HEK293 (cell line): ENCODE measurements around the gene ARG1.

Experiments used
- CTCF ChIA-PET: fragments of 350-600 bp; formaldehyde crosslinking; extraction: SDS; loops from one replicate; lab custom pipeline; 2021; ENCODE audit warnings: antibody characterized with exemption; lab: Yijun Ruan, JAX
- POLR2A ChIA-PET: fragments of 300-600 bp; formaldehyde crosslinking; extraction: SDS; loops from one replicate; lab custom pipeline; 2020; ENCODE audit warnings: antibody characterized with exemption, inconsistent platforms; lab: Yijun Ruan, JAX
- H3K27ac ChIP-seq: fragments of 200-500 bp; sonication (Bioruptor generic); 2 replicates; pipeline ENCODE4 v1.5.1; 2014; ENCODE audit warnings: low read depth, low read length, control low read depth, inconsistent platforms; ENCODE audit errors: extremely low read depth
- H3K36me3 ChIP-seq, 2 experiments: fragments of 200-500 bp in 1 of 2; sonication (Bioruptor generic) in 1 of 2; 1 replicate in 1 of 2; 2 replicates in 1 of 2; pipeline ENCODE4 v1.5.1; 2014 to 2017; ENCODE audit warnings: inconsistent platforms in 2 of 2, low read length in 2 of 2; ENCODE audit not compliant: control insufficient read depth in 2 of 2, insufficient read depth in 1 of 2
- H3K4me1 ChIP-seq: fragments of 200-500 bp; sonication (Bioruptor generic); 2 replicates; pipeline ENCODE4 v1.5.1; 2014; ENCODE audit warnings: mild to moderate bottlenecking, low read length, inconsistent platforms; ENCODE audit not compliant: control insufficient read depth, insufficient read depth
- H3K4me3 ChIP-seq: 2 replicates; pipeline ENCODE4 v1.5.1; 2011; ENCODE audit warnings: low read depth, mild to moderate bottlenecking, control low read depth, low read length, moderate library complexity
- H3K9me3 ChIP-seq: fragments of 200-500 bp; sonication (Bioruptor generic); 2 replicates; pipeline ENCODE4 v1.5.1; 2014; ENCODE audit warnings: low read depth, low read length, inconsistent platforms; ENCODE audit not compliant: control insufficient read depth, insufficient read depth
- KLF7 ChIP-seq: fragments of 450-650 bp; formaldehyde crosslinking; IDR thresholded peaks from 2 replicates; pipeline ENCODE4 v1.5.1; 2016; ENCODE audit warnings: missing biosample characterization, missing genetic modification characterization, borderline replicate concordance
- PRDM1 ChIP-seq: fragments of 450-650 bp; formaldehyde crosslinking; IDR thresholded peaks from 2 replicates; pipeline ENCODE4; 2016; ENCODE audit warnings: missing biosample characterization, missing genetic modification characterization
- SP3 ChIP-seq: fragments of 450-650 bp; formaldehyde crosslinking; IDR thresholded peaks from 2 replicates; pipeline ENCODE4 v1.5.1; 2016; ENCODE audit warnings: missing biosample characterization, missing genetic modification characterization
- ZNF132 ChIP-seq: fragments of 450-650 bp; formaldehyde crosslinking; IDR thresholded peaks from 2 replicates; pipeline ENCODE4 v1.5.1; 2017; ENCODE audit warnings: missing biosample characterization, missing genetic modification characterization, borderline replicate concordance
- ZNF146 ChIP-seq: fragments of 450-650 bp; formaldehyde crosslinking; IDR thresholded peaks from 2 replicates; pipeline ENCODE4 v1.5.1; 2016; ENCODE audit warnings: missing biosample characterization, missing genetic modification characterization
- ZNF211 ChIP-seq: fragments of 450-650 bp; formaldehyde crosslinking; IDR thresholded peaks from 2 replicates; pipeline ENCODE4 v1.5.1; 2016; ENCODE audit warnings: low read depth, missing biosample characterization, missing genetic modification characterization
- ZNF266 ChIP-seq: fragments of 450-650 bp; formaldehyde crosslinking; IDR thresholded peaks from 2 replicates; pipeline ENCODE4 v1.5.1; 2016; ENCODE audit warnings: missing biosample characterization, missing genetic modification characterization, low read depth
- ZNF423 ChIP-seq: fragments of 450-650 bp; formaldehyde crosslinking; IDR thresholded peaks from 2 replicates; pipeline ENCODE4 v1.5.1; 2016; ENCODE audit warnings: missing biosample characterization, missing genetic modification characterization
- ZNF529 ChIP-seq: fragments of 450-650 bp; formaldehyde crosslinking; IDR thresholded peaks from 2 replicates; pipeline ENCODE4 v1.5.1; 2017; ENCODE audit warnings: missing genetic modification characterization, missing biosample characterization; ENCODE audit not compliant: insufficient replicate concordance
- ZNF544 ChIP-seq: fragments of 450-650 bp; formaldehyde crosslinking; IDR thresholded peaks from 2 replicates; pipeline ENCODE4 v1.5.0; 2017; ENCODE audit warnings: missing biosample characterization, missing genetic modification characterization
- ZNF621 ChIP-seq: fragments of 450-650 bp; formaldehyde crosslinking; IDR thresholded peaks from 2 replicates; pipeline ENCODE4 v1.5.1; 2017; ENCODE audit warnings: missing biosample characterization, missing genetic modification characterization
- ZNF629 ChIP-seq: fragments of 450-650 bp; formaldehyde crosslinking; IDR thresholded peaks from 2 replicates; pipeline ENCODE4 v1.5.1; 2017; ENCODE audit warnings: missing biosample characterization, missing genetic modification characterization
- ZNF664 ChIP-seq: fragments of 450-650 bp; formaldehyde crosslinking; IDR thresholded peaks from 2 replicates; pipeline ENCODE4 v1.5.1; 2016; ENCODE audit warnings: missing biosample characterization, missing genetic modification characterization
- ZNF670 ChIP-seq: fragments of 450-650 bp; formaldehyde crosslinking; IDR thresholded peaks from 2 replicates; pipeline ENCODE4 v1.5.1; 2016; ENCODE audit warnings: missing biosample characterization, missing genetic modification characterization, low read depth
- ZSCAN16 ChIP-seq: fragments of 450-650 bp; formaldehyde crosslinking; IDR thresholded peaks from 2 replicates; pipeline ENCODE4 v1.5.1; 2016; ENCODE audit warnings: missing biosample characterization, missing genetic modification characterization
- ZSCAN30 ChIP-seq: fragments of 450-650 bp; IDR thresholded peaks from 2 replicates; pipeline ENCODE4 v1.5.1; 2018; ENCODE audit warnings: missing biosample characterization, mild to moderate bottlenecking, missing genetic modification characterization, moderate library complexity
- TF ChIP-seq, protein P1 (sequence below): fragments of 450-650 bp; formaldehyde crosslinking; IDR thresholded peaks from 2 replicates; pipeline ENCODE4 v1.5.1; 2016; ENCODE audit warnings: missing biosample characterization, missing genetic modification characterization
- TF ChIP-seq, protein P2 (sequence below): fragments of 450-650 bp; formaldehyde crosslinking; IDR thresholded peaks from 2 replicates; pipeline ENCODE4 v1.5.1; 2016; ENCODE audit warnings: missing biosample characterization, missing genetic modification characterization
- TF ChIP-seq, protein P3 (sequence below): fragments of 450-650 bp; formaldehyde crosslinking; conservative IDR thresholded peaks from 2 replicates; pipeline ENCODE4 v1.5.1; 2016; ENCODE audit warnings: low read depth, missing biosample characterization, missing genetic modification characterization
- TF ChIP-seq, protein P4 (sequence below): sonication (generic); formaldehyde crosslinking; IDR thresholded peaks from 2 replicates; pipeline ENCODE4 v1.8.1; 2022; ENCODE audit warnings: mild to moderate bottlenecking, moderate library complexity, missing genetic modification reagents

Gene ARG1

DNA sequence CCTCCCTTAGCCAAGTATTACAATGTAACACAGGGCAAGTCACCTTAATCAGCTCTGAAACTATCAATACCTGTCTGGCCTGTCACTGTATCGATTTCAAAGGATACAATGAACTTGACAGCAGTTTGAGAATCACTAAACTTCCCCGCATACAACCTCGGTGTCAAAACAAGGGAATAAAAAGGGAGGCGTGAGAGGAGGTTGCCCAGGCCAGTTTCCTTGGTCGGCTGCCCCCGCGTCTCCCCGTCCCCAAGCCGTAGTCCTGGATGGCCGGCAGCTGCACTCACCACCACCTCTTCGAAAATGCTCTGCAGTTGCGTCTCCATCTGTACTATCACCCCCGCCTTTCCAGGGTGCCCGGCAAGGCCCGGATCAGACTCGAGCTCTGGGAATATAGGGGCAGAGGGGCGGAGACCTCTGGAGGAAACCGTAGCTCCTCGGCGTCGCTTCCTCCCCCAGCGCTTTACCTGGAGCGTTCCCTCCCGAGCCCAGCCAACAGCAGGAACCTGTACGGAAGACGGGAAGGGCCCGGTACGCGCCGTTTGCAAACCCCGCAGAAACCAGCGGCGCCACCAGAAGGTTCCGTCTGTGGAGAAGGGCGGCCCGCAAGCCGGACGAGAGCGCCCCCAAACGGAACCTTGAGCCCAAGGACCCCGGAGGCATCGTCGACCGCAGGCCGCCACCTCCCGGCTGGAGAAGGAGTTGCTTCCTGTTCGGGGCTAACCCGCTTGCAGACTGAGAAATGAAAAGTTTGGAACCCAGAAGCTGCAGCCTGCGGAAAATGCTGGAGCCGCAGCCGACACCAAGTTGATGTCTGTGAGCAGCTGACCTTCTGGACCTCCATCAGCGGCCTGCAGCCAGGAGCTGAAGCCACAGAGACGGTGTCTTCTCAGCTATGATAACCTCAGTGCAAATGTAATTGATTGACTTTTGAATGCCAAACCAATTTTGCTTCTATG lies 55.0 kb downstream of the ARG1 start, which contains the start of gene MED23 (continued):
- no peak for TF ChIP-seq ZNF132 (tag by site-specific recombination)
- TF ChIP-seq ZNF664 (tag by site-specific recombination) = peak; percentile 80
- TF ChIP-seq ZNF529 (tag by site-specific recombination) = peak; percentile 31
- no peak for TF ChIP-seq ZNF670 (tag by site-specific recombination)
- no peak for TF ChIP-seq ZSCAN16 (tag by site-specific recombination)
- no peak for TF ChIP-seq ZNF211 (tag by site-specific recombination)
- peak; percentile 89 for TF ChIP-seq ZNF629 (tag by site-specific recombination)
- no peak for TF ChIP-seq ZNF423 (tag by site-specific recombination)
- TF ChIP-seq, protein P1, sequence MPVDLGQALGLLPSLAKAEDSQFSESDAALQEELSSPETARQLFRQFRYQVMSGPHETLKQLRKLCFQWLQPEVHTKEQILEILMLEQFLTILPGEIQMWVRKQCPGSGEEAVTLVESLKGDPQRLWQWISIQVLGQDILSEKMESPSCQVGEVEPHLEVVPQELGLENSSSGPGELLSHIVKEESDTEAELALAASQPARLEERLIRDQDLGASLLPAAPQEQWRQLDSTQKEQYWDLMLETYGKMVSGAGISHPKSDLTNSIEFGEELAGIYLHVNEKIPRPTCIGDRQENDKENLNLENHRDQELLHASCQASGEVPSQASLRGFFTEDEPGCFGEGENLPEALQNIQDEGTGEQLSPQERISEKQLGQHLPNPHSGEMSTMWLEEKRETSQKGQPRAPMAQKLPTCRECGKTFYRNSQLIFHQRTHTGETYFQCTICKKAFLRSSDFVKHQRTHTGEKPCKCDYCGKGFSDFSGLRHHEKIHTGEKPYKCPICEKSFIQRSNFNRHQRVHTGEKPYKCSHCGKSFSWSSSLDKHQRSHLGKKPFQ = no peak
- peak; percentile 94 for TF ChIP-seq KLF7 (tag by site-specific recombination)
- TF ChIP-seq ZNF544 (tag by site-specific recombination) = no peak
- peak; percentile 78 for TF ChIP-seq ZNF146 (tag by site-specific recombination)
- TF ChIP-seq ZNF266 (tag by site-specific recombination) = no peak
- TF ChIP-seq SP3 = peak; percentile 81
- TF ChIP-seq, protein P2, sequence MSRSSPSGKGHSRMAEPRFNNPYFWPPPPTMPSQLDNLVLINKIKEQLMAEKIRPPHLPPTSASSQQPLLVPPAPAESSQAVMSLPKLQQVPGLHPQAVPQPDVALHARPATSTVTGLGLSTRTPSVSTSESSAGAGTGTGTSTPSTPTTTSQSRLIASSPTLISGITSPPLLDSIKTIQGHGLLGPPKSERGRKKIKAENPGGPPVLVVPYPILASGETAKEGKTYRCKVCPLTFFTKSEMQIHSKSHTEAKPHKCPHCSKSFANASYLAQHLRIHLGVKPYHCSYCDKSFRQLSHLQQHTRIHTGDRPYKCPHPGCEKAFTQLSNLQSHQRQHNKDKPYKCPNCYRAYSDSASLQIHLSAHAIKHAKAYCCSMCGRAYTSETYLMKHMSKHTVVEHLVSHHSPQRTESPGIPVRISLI (tag by site-specific recombination) = peak; percentile 38; the same call in 1 of the 2 replicates

DNA sequence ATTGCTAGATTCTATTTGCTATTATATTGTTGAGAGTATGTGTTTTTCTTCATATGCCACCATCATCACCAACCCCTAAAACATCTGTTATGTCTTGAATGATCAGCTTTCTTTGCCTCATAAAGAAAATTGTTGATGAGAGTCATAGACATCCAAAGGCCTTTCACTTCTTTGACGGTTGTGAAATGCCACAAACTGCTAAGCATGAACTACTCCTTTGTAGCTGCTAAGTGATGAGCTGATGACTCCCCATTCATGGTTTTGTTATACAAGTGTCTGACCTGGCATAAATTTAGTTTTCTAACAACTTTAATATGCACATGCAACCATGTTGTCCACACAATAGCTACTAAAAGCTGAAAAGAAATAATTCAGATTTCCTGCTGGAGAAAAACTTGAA lies 55.7 kb downstream of the ARG1 start:
- peaks cover 22 to 29% of the 10 kb centered on the region in 2 experiments for H3K36me3 ChIP-seq
- H3K9me3 ChIP-seq = no peaks in the 10 kb centered on the region
- CTCF ChIA-PET = interaction anchor here (0.5 to 3.9 kb wide), 47 partner anchors 10 to 1532 kb away, joined by 3 to 84 read pairs (median 5); partner anchors contain the start of genes ARG1 and ENPP3
- TF ChIP-seq PRDM1 (tag by site-specific recombination) (peak; percentile 7; the same call in 1 of the 2 replicates), ZNF621 (tag by site-specific recombination) (no peak), ZSCAN30 (tag by site-specific recombination) (no peak)
- TF ChIP-seq, protein P3, sequence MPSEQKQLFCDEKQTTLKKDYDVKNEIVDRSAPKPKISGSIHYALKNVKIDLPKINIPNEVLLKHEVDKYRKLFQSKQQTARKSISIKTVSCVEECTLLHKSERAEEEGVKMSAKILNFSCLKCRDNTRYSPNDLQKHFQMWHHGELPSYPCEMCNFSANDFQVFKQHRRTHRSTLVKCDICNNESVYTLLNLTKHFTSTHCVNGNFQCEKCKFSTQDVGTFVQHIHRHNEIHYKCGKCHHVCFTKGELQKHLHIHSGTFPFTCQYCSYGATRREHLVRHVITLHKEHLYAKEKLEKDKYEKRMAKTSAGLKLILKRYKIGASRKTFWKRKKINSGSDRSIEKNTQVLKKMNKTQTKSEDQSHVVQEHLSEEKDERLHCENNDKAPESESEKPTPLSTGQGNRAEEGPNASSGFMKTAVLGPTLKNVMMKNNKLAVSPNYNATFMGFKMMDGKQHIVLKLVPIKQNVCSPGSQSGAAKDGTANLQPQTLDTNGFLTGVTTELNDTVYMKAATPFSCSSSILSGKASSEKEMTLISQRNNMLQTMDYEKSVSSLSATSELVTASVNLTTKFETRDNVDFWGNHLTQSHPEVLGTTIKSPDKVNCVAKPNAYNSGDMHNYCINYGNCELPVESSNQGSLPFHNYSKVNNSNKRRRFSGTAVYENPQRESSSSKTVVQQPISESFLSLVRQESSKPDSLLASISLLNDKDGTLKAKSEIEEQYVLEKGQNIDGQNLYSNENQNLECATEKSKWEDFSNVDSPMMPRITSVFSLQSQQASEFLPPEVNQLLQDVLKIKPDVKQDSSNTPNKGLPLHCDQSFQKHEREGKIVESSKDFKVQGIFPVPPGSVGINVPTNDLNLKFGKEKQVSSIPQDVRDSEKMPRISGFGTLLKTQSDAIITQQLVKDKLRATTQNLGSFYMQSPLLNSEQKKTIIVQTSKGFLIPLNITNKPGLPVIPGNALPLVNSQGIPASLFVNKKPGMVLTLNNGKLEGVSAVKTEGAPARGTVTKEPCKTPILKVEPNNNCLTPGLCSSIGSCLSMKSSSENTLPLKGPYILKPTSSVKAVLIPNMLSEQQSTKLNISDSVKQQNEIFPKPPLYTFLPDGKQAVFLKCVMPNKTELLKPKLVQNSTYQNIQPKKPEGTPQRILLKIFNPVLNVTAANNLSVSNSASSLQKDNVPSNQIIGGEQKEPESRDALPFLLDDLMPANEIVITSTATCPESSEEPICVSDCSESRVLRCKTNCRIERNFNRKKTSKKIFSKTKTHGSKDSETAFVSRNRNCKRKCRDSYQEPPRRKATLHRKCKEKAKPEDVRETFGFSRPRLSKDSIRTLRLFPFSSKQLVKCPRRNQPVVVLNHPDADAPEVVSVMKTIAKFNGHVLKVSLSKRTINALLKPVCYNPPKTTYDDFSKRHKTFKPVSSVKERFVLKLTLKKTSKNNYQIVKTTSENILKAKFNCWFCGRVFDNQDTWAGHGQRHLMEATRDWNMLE = no peak
- TF ChIP-seq, protein P4, sequence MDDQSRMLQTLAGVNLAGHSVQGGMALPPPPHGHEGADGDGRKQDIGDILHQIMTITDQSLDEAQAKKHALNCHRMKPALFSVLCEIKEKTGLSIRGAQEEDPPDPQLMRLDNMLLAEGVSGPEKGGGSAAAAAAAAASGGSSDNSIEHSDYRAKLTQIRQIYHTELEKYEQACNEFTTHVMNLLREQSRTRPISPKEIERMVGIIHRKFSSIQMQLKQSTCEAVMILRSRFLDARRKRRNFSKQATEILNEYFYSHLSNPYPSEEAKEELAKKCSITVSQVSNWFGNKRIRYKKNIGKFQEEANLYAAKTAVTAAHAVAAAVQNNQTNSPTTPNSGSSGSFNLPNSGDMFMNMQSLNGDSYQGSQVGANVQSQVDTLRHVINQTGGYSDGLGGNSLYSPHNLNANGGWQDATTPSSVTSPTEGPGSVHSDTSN = no peak
- POLR2A ChIA-PET = interaction anchor here (1.3 to 1.5 kb wide), 4 partner anchors 9 to 60 kb away, joined by 3 to 9 read pairs (median 4); no protein-coding TSS in a partner anchor
- H3K27ac ChIP-seq = no peak overlapping the region
- H3K4me1 ChIP-seq = 0 out of 2 replicates have a peak, but pooled peaks cover 4% of the 10 kb centered on the region
- no peak overlapping the region for H3K4me3 ChIP-seq
